Activated CD8-positive, alpha-beta memory T cell treated with anti-CD3 and anti-CD28 coated beads, Interleukin-2, amount 50 U/mL, for 48 hours (primary cell): Measurements from ENCODE around the gene ZNF277.

Source experiments
- DNase-seq: peaks from one replicate; pipeline ENCODE4 v3.0.0-alpha.2; 2020

ZNF277 gene

DNA sequence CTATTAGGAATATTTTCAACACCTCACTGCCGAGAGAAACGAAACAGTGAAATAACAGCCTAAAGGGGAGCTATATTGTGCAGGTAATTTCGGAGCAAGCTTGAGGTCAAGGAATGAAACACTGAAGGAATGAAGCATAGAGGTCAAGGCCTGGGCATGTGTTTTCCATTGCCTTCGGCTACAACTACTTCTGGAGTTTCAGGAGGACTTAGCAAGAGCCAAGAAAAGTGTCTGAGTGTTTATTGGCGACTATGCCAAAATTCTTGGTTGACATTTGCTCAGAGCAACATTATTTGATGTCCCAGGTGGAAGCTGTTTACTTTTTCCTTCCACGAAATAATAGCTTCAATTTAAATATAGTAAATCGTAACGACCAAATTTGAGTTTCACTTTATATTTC lies 154.2 kb downstream of the ZNF277 start:
- no peak for DNase-seq

DNA sequence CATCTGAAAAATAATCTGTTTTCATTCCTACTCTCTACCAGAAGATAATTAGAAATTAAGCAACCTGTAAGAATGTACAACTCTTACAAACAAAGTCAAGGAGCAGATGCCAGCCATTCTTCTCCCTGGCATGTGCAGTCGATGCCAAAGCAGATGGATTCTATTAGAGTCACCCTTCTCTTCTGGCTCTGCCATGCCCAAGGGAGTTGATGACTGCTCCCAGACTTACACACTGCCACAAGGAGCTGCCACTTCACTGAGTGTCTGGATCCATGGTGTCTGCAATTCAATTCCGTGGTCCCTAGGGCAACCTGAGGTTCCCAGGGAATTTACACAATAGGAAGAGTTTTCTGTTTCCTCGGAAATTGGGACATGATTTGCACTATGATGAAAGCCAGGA lies 154.7 kb downstream of the ZNF277 start:
- DNase-seq, result no peak

DNA sequence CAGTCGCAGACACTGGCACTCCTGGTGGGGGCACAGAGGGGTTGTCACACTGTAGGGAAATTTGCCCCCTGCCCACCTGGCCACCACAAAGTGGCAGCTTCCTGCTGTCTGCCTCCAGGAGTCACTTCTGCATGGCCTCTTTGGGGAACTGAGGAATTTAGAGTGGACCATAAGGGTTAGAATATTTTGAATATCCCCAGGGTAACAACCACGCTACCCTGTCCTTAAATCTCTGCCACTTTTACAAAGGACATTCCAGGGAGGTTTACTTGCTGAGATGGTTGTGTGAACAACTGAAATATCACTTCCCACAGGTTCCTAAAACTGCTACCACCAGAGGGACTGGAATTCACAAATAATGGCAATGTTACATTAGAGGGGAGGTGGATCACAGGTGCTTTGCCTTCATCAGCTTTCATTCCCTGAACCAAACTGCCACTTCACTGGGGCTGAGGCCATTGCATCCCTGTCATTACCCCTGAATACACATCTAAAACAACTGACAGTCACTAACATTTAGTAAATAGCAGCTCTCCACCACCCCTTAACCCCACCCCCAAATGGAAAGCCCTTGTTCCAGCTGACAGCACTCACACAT lies 155.7 kb downstream of the ZNF277 start:
- DNase-seq, result no peak

DNA sequence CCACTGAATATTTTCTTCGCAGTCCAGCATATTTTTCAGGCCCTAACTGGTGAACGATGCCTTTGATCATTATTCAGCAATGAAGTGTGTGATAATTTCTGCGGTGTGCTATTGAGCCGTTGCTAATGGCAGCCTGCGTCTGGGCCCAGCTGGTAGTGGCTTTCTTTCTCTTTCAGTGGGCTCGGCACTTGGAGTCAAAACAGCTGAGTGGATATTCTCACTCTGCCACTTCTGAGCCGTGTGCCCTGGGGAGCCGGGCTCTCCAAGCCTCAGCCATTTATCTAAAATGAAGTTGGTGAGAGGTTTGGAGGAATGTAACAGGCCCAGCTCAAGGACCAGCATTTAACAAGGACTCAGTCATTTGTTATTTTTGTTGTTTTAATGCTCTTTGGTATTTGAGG lies 156.2 kb downstream of the ZNF277 start:
- DNase-seq, result no peak

DNA sequence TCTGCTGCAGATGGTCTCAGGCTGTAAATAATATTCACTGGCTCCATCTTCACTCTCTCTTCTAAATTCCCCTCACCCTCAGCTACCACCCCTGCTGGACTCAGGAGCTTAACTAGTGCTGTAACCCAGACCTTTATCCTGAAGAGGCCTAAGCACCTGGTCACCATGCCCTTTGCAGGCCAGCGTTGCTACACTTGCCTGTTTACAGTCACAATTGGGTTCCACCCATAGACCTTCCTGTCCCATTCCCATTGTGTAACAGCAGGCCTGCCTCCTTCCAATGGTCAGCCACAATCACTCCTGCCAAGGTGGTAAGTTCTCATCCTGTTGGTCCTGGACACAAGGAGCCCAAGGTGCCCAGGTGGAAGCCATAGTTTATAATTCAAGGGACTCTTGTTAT lies 157.9 kb downstream of the ZNF277 start:
- no peak for DNase-seq

DNA sequence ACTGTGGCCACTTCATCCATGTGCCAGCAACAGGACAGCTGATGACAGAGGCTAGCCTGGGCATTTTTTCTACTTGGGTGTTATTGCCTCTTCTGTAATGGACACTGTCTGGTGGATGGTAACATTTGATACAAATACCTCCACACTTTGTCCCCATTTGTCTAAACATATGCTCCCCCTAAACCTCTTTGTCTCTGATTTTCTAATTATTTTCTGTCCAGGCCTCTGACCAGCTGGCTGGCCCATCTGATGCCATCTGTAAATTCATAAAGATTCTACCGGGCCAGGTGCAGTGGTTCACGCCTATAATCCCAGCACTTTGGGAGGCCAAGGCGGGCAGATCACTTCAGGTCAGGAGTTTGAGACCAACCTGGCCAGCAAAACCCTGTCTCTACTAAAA lies 159.1 kb downstream of the ZNF277 start:
- DNase-seq, result no peak

DNA sequence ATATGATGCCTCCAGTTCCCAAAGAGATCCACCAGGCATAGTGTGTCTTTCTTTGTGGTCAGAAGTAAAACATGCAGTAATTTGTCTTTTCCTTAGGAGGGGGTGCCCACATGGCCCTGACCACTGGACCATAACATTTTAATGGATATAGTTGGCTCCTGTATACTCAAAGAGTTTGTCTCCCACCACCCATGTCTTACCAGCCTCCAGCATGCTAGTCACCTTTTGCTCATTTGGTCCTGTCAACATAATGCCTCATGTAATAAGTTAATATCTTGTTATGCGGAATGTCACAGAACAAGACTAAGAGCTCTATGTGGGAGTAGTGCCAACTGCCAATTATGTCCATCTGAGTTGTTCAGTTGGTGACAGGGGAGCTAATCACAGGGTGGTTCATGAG lies 160.4 kb downstream of the ZNF277 start:
- no peak for DNase-seq

DNA sequence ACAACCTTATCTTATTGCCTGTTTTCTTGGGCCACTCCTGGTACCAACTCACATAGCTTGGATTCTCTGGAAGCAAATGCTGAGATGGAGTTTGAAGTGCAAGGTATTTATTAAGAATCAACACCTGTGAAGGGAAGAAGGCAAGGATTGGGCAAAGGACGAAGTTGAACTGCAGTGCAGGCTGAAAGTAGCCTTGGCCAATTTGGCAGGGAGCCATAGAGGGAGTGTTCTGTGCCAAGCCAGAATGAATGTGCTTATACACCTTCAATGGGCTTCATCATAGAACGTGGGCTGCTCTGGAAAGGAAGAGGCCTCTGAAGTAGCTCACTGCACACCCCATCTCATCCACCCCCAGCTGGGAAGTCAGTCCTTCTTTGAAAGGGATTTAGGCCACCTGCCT lies 163.9 kb downstream of the ZNF277 start:
- no peak for DNase-seq

DNA sequence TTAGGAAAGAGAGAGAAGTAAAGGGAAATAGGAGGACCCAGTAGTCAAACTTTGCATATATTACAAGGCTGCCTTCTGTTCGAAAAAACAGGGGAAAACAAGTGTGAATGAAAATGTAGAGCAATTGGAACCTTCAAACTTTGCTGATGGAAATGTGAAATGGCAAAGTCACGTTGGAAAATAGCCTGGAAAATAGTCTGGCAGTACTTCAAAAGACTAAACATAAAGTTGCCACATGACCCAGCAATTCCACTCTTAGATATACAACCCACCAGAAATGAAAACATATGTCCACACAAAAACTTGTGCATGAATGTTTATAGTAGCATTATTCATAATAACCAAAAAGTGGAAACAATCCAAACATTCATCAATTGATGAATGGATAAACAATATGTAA lies 165.2 kb downstream of the ZNF277 start:
- no peak for DNase-seq

DNA sequence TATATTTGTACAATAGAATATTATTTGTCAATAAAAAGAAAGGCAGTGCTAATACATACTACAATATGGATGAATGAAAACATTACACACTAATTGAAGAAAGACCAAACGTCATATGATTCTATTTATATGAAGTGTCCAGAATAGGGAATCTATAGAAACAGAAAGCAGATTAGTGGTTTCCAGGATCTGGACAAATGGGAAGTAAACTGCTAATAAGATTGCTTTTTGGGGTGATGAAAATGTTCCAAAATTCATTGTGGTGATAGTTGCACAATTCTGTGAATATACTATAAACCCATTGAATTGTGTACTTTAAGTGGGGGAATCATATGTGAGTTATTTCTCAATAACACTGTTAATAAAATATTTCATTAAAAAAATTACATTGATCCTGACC lies 165.6 kb downstream of the ZNF277 start:
- no peak for DNase-seq

DNA sequence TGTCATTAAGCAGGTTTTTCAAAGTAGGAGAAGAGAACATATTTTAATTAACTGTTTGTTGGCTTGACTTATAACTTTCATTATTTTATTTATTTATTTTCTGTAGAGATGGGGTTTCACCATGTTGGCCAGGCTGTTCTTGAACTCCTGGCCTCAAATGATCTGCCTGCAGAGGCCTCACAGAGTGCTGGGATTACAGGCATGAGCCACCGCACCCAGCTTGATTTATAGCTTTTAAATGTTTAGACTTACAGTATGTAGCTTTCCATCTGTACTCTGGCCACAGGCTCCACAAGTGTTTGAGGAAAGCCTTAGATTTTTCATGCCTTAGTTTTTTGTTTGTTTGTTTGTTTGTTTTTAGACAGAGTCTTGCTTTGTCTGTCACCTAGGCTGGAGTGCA lies 171.1 kb downstream of the ZNF277 start:
- DNase-seq, result no peak

DNA sequence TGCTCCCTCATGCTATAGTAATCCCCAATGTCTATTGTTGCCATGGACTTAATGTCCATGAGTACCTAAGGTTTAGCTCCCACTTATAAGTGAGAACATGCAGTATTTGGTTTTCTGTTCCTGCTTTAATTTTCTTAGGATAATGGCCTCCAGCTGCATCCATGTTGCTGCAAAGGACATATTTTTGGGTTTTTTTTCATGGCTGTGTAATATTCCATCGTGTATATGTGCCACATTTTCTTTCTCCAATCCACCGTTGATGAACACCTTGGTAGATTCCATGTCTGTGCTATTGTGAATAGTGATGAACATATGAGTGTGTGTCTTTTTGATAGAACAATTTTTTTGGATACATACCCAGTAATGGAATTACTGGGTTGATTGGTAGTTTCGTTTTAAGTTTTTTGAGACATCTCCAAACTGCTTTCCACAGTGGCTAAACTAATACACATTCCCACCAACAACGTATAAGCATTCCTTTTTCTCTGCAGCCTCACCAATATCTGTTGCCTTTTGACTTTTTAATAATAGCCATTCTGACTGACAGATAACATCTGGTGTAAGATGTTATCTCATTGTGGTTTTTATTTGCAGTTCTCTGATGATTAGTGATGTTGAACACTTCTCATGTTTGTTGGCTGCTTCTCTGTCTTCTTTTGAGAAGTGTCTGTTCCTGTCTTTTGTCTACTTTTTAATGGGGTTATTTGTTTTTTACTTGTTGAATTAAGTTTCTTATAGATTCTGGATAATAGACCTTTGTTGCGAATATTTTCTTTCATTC lies 175.0 kb downstream of the ZNF277 start:
- no peak for DNase-seq

DNA sequence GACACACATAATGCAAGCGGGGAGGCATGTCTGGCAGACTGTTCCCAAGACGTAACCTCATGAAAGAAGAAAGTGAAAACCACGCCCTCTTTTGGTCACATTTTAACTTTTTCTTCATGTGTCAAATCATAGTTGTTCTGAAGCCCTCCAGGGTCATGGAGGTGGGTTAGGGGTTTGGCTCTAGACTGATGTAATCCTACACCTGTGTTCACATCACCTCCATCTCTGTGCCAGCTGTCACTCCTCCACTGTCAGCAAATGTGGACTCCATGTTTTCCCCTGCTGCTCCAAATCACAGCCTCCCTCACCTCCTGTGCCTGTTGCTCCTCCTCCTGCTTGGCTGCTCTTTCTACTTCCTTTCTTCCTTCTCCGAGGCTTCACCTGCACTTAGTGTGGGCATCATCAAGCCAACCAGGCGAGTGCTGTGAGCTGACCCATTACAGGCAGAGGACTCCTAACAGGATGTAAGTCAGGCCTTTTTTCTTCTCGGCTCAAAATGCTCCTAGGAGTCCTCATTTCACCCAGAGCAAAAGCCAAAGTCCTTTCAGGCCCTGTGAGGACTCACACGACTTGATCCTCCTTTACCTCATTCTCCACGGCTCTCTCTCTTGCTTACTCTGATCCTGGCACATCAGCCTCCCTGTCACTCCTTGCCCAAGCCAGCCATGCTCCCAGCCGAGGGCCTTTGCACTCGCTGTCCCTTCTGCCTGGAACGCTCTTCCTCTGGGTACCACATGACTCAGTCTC lies 177.3 kb downstream of the ZNF277 start:
- no peak for DNase-seq

DNA sequence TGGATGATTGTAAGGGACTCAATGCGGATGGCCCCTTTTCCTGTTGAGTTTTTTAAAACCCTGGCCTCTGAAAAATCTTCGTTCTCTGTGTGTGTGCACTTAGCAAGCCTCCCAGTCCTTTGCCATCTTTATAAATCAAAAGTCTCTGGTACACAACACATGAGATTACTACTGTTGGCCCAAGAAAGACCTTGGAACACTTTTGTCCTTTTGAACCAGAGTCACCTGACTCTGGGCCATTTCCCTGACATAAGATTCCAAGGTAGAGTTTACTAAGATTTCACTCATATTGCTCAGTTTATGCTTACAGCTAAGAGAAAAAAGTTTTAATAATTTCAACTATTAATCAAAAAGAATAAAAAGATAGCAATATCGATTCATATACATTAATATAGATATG lies 179.0 kb downstream of the ZNF277 start:
- DNase-seq, result no peak

DNA sequence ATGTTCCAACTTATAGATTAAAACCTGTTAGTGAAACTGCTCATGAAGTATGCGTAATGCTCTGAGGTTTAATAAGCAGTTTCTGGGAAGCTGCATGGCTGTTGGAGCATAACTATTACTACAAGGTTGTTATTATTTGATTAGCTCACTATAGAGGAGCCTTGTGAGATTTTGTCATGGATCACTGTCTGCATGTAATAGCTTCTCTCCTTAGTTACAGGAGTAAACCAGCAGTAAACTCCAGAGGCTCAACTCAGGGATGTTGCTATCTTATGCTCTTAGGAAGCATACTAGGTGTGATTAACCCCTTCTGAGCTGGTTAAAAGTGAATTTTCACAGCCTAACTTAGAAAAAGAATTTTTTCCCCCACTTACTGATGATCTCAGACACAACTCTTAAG lies 180.1 kb downstream of the ZNF277 start:
- DNase-seq, result no peak

DNA sequence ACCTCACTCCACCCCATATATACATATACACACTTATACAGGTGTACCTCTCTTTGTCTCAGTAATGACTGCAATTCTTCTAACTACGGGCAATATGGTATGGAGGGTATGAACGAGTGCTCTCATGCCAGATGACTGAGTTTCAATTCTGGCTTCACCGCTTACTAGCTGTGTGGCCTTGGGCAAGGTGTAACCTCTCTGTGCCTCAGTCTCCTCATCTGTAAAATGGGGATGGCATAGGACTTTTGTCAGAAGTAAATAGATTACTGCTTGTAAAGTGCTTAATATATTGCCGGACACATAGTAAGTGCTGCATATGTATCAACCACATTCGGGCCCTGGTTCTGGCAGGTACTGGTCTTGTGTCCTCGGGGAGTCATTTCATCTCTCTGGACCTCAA lies 183.7 kb downstream of the ZNF277 start:
- DNase-seq, result no peak

DNA sequence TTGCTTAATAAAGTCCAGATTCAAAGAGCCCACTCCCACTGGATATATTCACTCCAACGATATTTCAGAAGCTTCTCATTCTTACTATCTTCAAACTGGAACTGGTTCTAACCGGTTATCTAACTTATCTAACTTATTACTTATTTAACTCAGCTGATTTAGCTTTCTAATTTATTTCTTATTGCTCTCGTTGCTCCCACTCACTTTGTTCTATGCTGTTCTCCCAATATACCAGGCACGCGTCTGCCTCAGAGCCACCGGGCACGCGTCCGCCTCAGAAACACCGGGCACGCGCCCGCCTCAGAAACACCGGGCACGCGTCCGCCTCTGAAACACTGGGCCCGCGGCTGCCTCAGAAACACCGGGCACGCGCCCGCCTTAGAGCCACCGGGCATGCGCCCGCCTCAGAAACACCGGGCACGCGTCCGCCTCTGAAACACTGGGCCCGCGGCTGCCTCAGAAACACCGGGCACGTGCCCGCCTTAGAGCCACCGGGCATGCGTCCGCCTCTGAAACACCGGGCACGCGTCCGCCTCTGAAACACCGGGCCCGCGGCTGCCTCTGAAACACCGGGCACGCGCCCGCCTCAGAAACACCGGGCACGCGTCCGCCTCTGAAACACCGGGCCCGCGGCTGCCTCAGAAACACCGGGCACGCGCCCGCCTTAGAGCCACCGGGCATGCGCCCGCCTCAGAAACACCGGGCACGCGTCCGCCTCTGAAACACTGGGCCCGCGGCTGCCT lies 184.8 kb downstream of the ZNF277 start:
- DNase-seq, result peak; percentile 60

DNA sequence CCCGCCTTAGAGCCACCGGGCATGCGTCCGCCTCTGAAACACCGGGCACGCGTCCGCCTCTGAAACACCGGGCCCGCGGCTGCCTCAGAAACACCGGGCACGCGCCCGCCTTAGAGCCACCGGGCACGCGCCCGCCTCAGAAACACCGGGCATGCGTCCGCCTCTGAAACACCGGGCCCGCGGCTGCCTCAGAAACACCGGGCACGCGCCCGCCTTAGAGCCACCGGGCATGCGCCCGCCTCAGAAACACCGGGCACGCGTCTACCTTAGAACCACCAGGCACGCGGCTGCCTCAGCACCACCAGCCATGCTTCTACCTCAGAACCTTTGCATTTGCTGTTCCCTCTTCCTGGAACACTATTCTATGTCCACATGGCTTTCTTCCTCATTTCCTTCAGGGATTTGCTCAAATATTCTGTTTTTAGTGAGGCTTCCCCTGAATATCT lies 185.4 kb downstream of the ZNF277 start:
- peak; percentile 77 for DNase-seq
